B cell (primary cell): ENCODE measurements around the gene SLC25A48. TPM values are rescaled to one million over a fixed set of nuclear protein-coding genes. Genes with fewer than 3 reads are reported as not detected.

Experiments used
- ATAC-seq: fragments of 200-7000 bp; cut with Tn5 transposase; one replicate; pipeline ENCODE4 v1.10.0; 2021; ENCODE audit warnings: low read depth, mild to moderate bottlenecking, moderate number of reproducible peaks, moderate library complexity
- CTCF ChIA-PET: fragments of 350-600 bp; sonication (Branson Sonifier 250); formaldehyde crosslinking; loops from one replicate; lab custom pipeline; 2021; ENCODE audit warnings: antibody characterized with exemption, inconsistent platforms; lab: Charles Lee
- POLR2A ChIA-PET: fragments of 350-600 bp; sonication (Branson Sonifier 250); formaldehyde crosslinking; loops from one replicate; lab custom pipeline; 2021; ENCODE audit warnings: antibody characterized with exemption; lab: Charles Lee
- DNase-seq: peaks from one replicate; pipeline ENCODE4 v3.0.0; 2013
- H2AFZ ChIP-seq: 2 replicates; pipeline ENCODE4 v1.6.1; 2012; ENCODE audit warnings: mild to moderate bottlenecking, low read depth, low read length; ENCODE audit not compliant: insufficient read depth, poor library complexity, severe bottlenecking
- H3K27ac ChIP-seq, 2 donors: 1 replicate in 1 of 2; 2 replicates in 1 of 2; pipeline ENCODE4 v1.5.1; 2012 to 2013; ENCODE audit warnings: low read length in 2 of 2, mild to moderate bottlenecking in 2 of 2, moderate library complexity in 1 of 2
- H3K27me3 ChIP-seq, 4 experiments: fragments of 200-600 bp in 1 of 4; sonication (generic) in 1 of 4; replicated peaks in 1 of 4; 1 replicate in 2 of 4; 2 replicates in 2 of 4; pipeline versions ENCODE4 v1.6.1 to v1.7.0; 2013 to 2016; ENCODE audit warnings: low read length in 3 of 4, mild to moderate bottlenecking in 2 of 4, mixed read lengths in 1 of 4, moderate library complexity in 1 of 4; ENCODE audit not compliant: insufficient read depth in 4 of 4, control insufficient read depth in 3 of 4; ENCODE audit errors: control extremely low read depth in 1 of 4
- H3K36me3 ChIP-seq, 2 experiments: replicated peaks in 1 of 2; 1 replicate in 1 of 2; 2 replicates in 1 of 2; pipeline versions ENCODE4 v1.6.1 to v1.7.1; 2013; ENCODE audit warnings: low read length in 1 of 2; ENCODE audit not compliant: insufficient read depth in 2 of 2, control insufficient read depth in 1 of 2; ENCODE audit errors: control extremely low read depth in 1 of 2, extremely low read depth in 1 of 2
- H3K4me1 ChIP-seq, 2 donors: fragments of 200-600 bp in 1 of 2; sonication (generic) in 1 of 2; 1 replicate in 1 of 2; 2 replicates in 1 of 2; pipeline versions ENCODE4 v1.5.1 to v1.6.1; 2013 to 2017; ENCODE audit warnings: low read length in 2 of 2; ENCODE audit not compliant: control insufficient read depth in 2 of 2, insufficient read depth in 2 of 2
- H3K4me2 ChIP-seq: replicated peaks from 2 replicates; pipeline ENCODE3; 2012; ENCODE audit warnings: mild to moderate bottlenecking, low read depth, low read length; ENCODE audit not compliant: poor library complexity, severe bottlenecking
- H3K4me3 ChIP-seq, 5 experiments: fragments of 200-600 bp in 1 of 5; sonication (generic) in 1 of 5; 1 replicate in 3 of 5; 2 replicates in 2 of 5; pipeline versions ENCODE4 v1.5.1 to v1.7.0; 2011 to 2016; ENCODE audit warnings: low read length in 4 of 5, mild to moderate bottlenecking in 4 of 5, low read depth in 2 of 5, control low read depth in 1 of 5, moderate library complexity in 1 of 5; ENCODE audit not compliant: insufficient read depth in 1 of 5; ENCODE audit errors: control extremely low read depth in 1 of 5, extremely low read depth in 1 of 5
- H3K79me2 ChIP-seq: fragments of 200-600 bp; sonication (generic); one replicate; pipeline ENCODE4 v1.6.0; 2016; ENCODE audit warnings: low read length; ENCODE audit not compliant: control insufficient read depth, insufficient read depth
- H3K9ac ChIP-seq: fragments of 200-600 bp; sonication (generic); 2 replicates; pipeline ENCODE4 v1.6.1; 2017; ENCODE audit warnings: mild to moderate bottlenecking, low read length, moderate library complexity
- H3K9me3 ChIP-seq, 3 donors: one replicate each; pipeline versions ENCODE4 v1.6.1 to v1.7.1; 2013; ENCODE audit warnings: low read length in 2 of 3; ENCODE audit not compliant: control insufficient read depth in 2 of 3, insufficient read depth in 1 of 3; ENCODE audit errors: control extremely low read depth in 1 of 3
- H4K20me1 ChIP-seq: 2 replicates; pipeline ENCODE4 v1.6.0; 2012; ENCODE audit warnings: mild to moderate bottlenecking, low read length; ENCODE audit not compliant: insufficient read depth, control insufficient read depth, poor library complexity, severe bottlenecking
- H3K27ac Mint-ChIP-seq: one replicate; pipeline ENCODE4 v1.8.0; 2021; ENCODE audit warnings: mixed read lengths
- H3K27me3 Mint-ChIP-seq: one replicate; pipeline ENCODE4 v1.8.0; 2021; ENCODE audit warnings: mixed read lengths
- H3K4me1 Mint-ChIP-seq: one replicate; pipeline ENCODE4 v1.8.0; 2021; ENCODE audit warnings: mixed read lengths
- H3K4me3 Mint-ChIP-seq: one replicate; pipeline ENCODE4 v1.8.0; 2021; ENCODE audit warnings: mixed read lengths
- H3K9me3 Mint-ChIP-seq: one replicate; pipeline ENCODE4 v1.8.0; 2022; ENCODE audit warnings: mixed read lengths; ENCODE audit not compliant: insufficient read depth
- CTCF ChIP-seq: fragments of 200-600 bp; IDR thresholded peaks from one replicate; pipeline ENCODE4 v1.8.0; 2022; ENCODE audit warnings: antibody characterized with exemption, mild to moderate bottlenecking
- EZH2 ChIP-seq: IDR thresholded peaks from 2 replicates; pipeline ENCODE4 v1.6.1; 2012; ENCODE audit warnings: borderline replicate concordance, low read depth, mild to moderate bottlenecking, moderate library complexity, low read length; ENCODE audit not compliant: insufficient read depth, poor library complexity, severe bottlenecking
- WGBS: methylation state at CpG from one replicate; pipeline ENCODE4 v1.1.5; 2013; ENCODE audit warnings: missing lambda C conversion rate; ENCODE audit not compliant: insufficient coverage; 5-methylcytosine and 5-hydroxymethylcytosine counted together
- intact Hi-C: fragments of 100-400 bp; cut with micrococcal nuclease; formaldehyde crosslinking; loops from one replicate; pipeline ENCODE4 v1.10.0; 2022
- polyA plus RNA-seq: library from polyadenylated mRNA; depleted of rRNA; stranded (reverse); fragments of >200 nt; gene quantifications from 2 replicates; pipeline ENCODE4 v1.2.3, GENCODE V29; 2012
- total RNA-seq, 2 donors: library from RNA; stranded (reverse); fragments of 120-200 nt in 1 of 2; gene quantifications; 1 replicate in 1 of 2; 2 replicates in 1 of 2; pipeline versions ENCODE4 v1.2.3 to v1.2.4, GENCODE V29; 2013 to 2022

The SLC25A48 gene
- total and polyA plus RNA-seq, 2 donors (not counting 1 experiment from before 2014, with no cell fraction given), result not detected

- Histone ChIP-seq H3K36me3 (no peaks in the 10 kb centered on the region), H3K27me3 (peaks cover 0 to 30% (median 1%) of the 10 kb centered on the region in 4 experiments), H3K27ac (no peak overlapping the region), H3K4me2 (no peak overlapping the region), H3K4me1 (peaks cover 3 to 7% of the 10 kb centered on the region in 2 donors), H3K9ac (no peak overlapping the region), H4K20me1 (no peaks in the 10 kb centered on the region), H3K79me2 (no peaks in the 10 kb centered on the region), H2AFZ (no peak overlapping the region), H3K4me3 (no peak overlapping the region), H3K9me3 (peaks cover 0 to 12% (median 0%) of the 10 kb centered on the region in 3 donors)
- Mint-ChIP-seq H3K27me3 (peaks cover 43% of the 10 kb centered on the region), H3K4me3 (no peak overlapping the region), H3K9me3 (no peaks in the 10 kb centered on the region), H3K4me1 (peaks cover 4% of the 10 kb centered on the region), H3K27ac (no peak overlapping the region)
- no peak for DNase-seq
- no peak for ATAC-seq
- 86% methylated on average over 11 of the region's 12 CpGs for WGBS
- intact Hi-C loops, result no loop called here
- ChIA-PET POLR2A (no interaction called here), CTCF (no interaction called here)
- TF ChIP-seq CTCF (no peak), EZH2 (no peak)
Observed at GRCh38 chr5:135831851-135832555, 2.5 kb upstream of the SLC25A48 start.
